Measurements from ENCODE around the gene SENP7. TPM values are rescaled to one million over a fixed set of nuclear protein-coding genes. Genes with fewer than 3 reads are reported as not detected.

Gene SENP7
- total and polyA plus RNA-seq, 2 experiments from 2014 or later: 3.5 to 8.2 TPM

DNA sequence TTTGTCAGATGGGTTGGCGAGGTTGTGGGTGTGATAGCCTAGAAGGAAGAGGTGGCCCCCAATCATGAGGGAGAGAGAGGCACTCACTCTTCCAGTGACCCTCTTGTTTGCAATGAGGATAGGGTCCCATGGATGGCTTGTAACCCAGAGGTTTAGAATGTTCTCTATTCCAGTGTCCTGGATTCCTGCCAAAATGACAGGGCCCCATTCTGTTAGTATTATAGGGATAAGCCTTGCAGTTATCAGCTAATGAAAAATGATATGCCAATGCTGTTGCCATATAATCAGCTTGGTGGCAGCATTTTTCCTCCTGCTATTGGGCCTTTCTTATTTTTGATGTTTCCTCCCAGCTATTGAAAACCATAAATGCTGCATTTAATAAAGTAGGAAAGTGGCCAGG lies 23.3 kb upstream of the SENP7 start:
- WGBS, 2 experiments (ENCODE audit: low coverage in 1 of 2, low lambda C conversion rate in 2 of 2, missing lambda C conversion rate in 2 of 2): 42 to 50% methylated on average over 1 of the region's 1 CpG
- in situ Hi-C loops (cut with MboI): no loop called here
- H3K36me3 ChIP-seq (ENCODE audit: low read depth): no peaks in the 10 kb centered on the region
- no peak overlapping the region for H3K4me3 ChIP-seq
- H3K9me2 ChIP-seq (ENCODE audit: insufficient read depth): no peaks in the 10 kb centered on the region
- H3K9me3 ChIP-seq (ENCODE audit: low read depth): no peaks in the 10 kb centered on the region
- H3K27ac ChIP-seq: no peak overlapping the region
- H3K4me2 ChIP-seq (ENCODE audit: unreplicated experiment): no peak overlapping the region
- H2AFZ ChIP-seq: no peak overlapping the region
- no peaks in the 10 kb centered on the region for H3K4me1 ChIP-seq (ENCODE audit: insufficient read depth)
- no peaks in the 10 kb centered on the region for H3K79me2 ChIP-seq (ENCODE audit: insufficient read depth)
- no peak overlapping the region for H3K9ac ChIP-seq
- TF ChIP-seq EZH2 (IDR thresholded peaks at IDR 0.05; ENCODE audit: insufficient read depth, poor library complexity, severe bottlenecking) (no peak), EZH2phosphoT487 (IDR thresholded peaks at IDR 0.05; ENCODE audit: insufficient read depth, low read depth) (no peak)
- H3K27me3 ChIP-seq (replicated peaks; ENCODE audit: insufficient read depth): peaks cover 5% of the 10 kb centered on the region
- no peaks in the 10 kb centered on the region for H4K20me1 ChIP-seq (ENCODE audit: insufficient read depth)
- H3F3A ChIP-seq (ENCODE audit: insufficient read depth): no peaks in the 10 kb centered on the region
- no peak for DNase-seq

DNA sequence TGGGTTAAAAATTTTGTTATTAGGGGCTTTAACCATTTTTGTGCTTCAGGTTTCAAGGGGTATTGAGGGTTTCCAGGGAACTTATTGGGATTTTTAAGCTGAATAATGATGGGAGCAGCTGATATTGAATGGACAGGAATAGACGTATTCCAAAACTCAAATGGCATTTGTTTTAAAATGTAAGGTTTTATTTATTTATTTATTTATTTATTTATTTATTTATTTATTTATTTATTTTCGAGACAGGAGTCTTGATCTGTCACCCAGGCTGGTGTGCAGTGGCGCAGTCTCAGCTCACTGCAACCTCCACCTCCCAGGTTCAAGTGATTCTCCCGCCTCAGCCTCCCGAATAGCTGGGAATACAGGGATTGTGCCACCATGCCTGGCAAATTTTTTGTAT lies 22.2 kb upstream of the SENP7 start:
- no peaks in the 10 kb centered on the region for H3F3A ChIP-seq (ENCODE audit: insufficient read depth)
- H3K9me2 ChIP-seq (ENCODE audit: insufficient read depth): no peaks in the 10 kb centered on the region
- no peak overlapping the region for H3K9ac ChIP-seq
- no peaks in the 10 kb centered on the region for H4K20me1 ChIP-seq (ENCODE audit: insufficient read depth)
- WGBS, 2 experiments (ENCODE audit: low coverage in 1 of 2, low lambda C conversion rate in 2 of 2, missing lambda C conversion rate in 2 of 2): 55% methylated on average over 5 of the region's 5 CpGs
- no peak overlapping the region for H2AFZ ChIP-seq
- H3K27me3 ChIP-seq (replicated peaks; ENCODE audit: insufficient read depth): peaks cover 5% of the 10 kb centered on the region
- no peak for DNase-seq
- TF ChIP-seq EZH2 (IDR thresholded peaks at IDR 0.05; ENCODE audit: insufficient read depth, poor library complexity, severe bottlenecking): no peak
- TF ChIP-seq EZH2phosphoT487 (IDR thresholded peaks at IDR 0.05; ENCODE audit: insufficient read depth, low read depth): no peak
- H3K4me3 ChIP-seq: no peak overlapping the region
- H3K4me1 ChIP-seq (ENCODE audit: insufficient read depth): no peaks in the 10 kb centered on the region
- no peaks in the 10 kb centered on the region for H3K36me3 ChIP-seq (ENCODE audit: low read depth)
- no peaks in the 10 kb centered on the region for H3K79me2 ChIP-seq (ENCODE audit: insufficient read depth)
- no peaks in the 10 kb centered on the region for H3K9me3 ChIP-seq (ENCODE audit: low read depth)
- in situ Hi-C loops (cut with MboI): no loop called here
- no peak overlapping the region for H3K27ac ChIP-seq
- no peak overlapping the region for H3K4me2 ChIP-seq (ENCODE audit: unreplicated experiment)

DNA sequence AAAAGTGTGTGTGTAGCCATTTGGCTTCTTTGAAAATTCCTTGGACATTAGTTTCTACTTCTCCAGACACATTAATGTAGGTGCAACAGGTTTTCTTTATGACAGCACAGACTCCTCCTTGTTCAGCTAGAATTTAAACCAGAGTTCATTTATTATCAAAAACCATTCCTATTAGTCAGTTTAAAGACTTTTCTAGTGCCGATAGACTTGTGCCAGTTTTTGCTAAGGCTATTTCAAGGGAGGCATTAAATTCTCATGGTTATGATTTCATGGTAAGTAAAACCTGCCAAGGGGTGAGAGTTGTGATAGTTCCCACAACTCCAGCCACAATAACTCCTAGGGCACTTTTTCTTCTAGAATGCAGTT lies 20.6 kb upstream of the SENP7 start:
- H3K79me2 ChIP-seq (ENCODE audit: insufficient read depth): no peaks in the 10 kb centered on the region

DNA sequence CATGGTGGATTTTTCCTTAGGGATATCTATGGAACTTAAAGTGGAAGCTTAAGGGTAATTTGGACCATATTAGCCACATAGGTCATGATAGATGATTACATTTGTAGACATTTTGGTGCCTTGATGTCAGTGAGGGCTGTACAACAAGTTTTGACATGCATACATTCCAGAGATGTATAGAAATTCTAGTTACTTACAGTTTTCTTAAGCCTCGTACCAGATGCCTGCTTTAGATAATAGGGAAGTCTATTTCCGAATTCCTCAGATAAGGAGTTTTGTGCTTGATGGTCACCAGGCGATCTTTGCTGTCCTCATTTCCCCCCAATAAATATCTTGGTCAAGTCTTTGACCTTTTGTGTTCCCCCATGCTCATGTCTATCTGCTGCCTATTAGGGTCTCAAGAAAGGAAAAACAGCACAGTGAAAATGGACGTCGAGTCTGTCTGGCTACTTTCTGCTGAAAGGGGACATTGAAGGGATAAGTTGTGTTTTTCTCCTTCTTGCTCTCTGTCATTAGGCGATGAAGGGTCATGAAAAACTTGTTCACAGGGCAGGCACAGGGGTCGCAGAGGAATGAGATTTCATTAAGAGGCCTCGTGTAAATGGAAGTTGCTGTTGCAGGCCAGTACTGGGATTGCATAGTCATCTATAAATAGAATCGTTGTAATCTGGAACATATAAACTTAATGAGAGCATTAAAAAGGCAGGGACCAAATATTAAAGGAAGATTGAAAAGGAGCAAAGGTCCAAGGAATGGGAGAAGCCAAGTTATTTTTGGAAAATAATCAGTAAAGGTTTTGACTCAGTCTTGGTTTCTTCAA lies 20.0 kb upstream of the SENP7 start:
- Histone ChIP-seq H3K27ac (no peak overlapping the region), H3K79me2 (ENCODE audit: insufficient read depth) (no peaks in the 10 kb centered on the region), H3K9ac (no peak overlapping the region), H3K9me2 (ENCODE audit: insufficient read depth) (no peaks in the 10 kb centered on the region), H3K9me3 (ENCODE audit: low read depth) (no peaks in the 10 kb centered on the region), H3K27me3 (replicated peaks; ENCODE audit: insufficient read depth) (peaks cover 5% of the 10 kb centered on the region; the same call in 1 of the 2 replicates), H3K4me1 (ENCODE audit: insufficient read depth) (no peaks in the 10 kb centered on the region), H2AFZ (no peak overlapping the region), H4K20me1 (ENCODE audit: insufficient read depth) (no peaks in the 10 kb centered on the region), H3F3A (ENCODE audit: insufficient read depth) (no peaks in the 10 kb centered on the region), H3K4me3 (no peak overlapping the region), H3K36me3 (ENCODE audit: low read depth) (no peaks in the 10 kb centered on the region), H3K4me2 (ENCODE audit: unreplicated experiment) (no peak overlapping the region)
- in situ Hi-C loops (cut with MboI): no loop called here
- TF ChIP-seq EZH2phosphoT487 (IDR thresholded peaks at IDR 0.05; ENCODE audit: insufficient read depth, low read depth): no peak
- TF ChIP-seq EZH2 (IDR thresholded peaks at IDR 0.05; ENCODE audit: insufficient read depth, poor library complexity, severe bottlenecking): no peak
- WGBS, 2 experiments (ENCODE audit: low coverage in 1 of 2, low lambda C conversion rate in 2 of 2, missing lambda C conversion rate in 2 of 2): 58 to 61% methylated on average over 9 of the region's 9 CpGs
- no peak for DNase-seq

More for the DNA sequence above, 20.6 kb upstream of the SENP7 start:
- no peaks in the 10 kb centered on the region for H3F3A ChIP-seq (ENCODE audit: insufficient read depth)
- H2AFZ ChIP-seq: no peak overlapping the region
- no peaks in the 10 kb centered on the region for H3K36me3 ChIP-seq (ENCODE audit: low read depth)
- H3K27ac ChIP-seq: no peak overlapping the region
- H3K9ac ChIP-seq: no peak overlapping the region
- no peak overlapping the region for H3K4me3 ChIP-seq
- H3K4me1 ChIP-seq (ENCODE audit: insufficient read depth): no peaks in the 10 kb centered on the region
- TF ChIP-seq EZH2 (IDR thresholded peaks at IDR 0.05; ENCODE audit: insufficient read depth, poor library complexity, severe bottlenecking) (no peak), EZH2phosphoT487 (IDR thresholded peaks at IDR 0.05; ENCODE audit: insufficient read depth, low read depth) (no peak)
- peak; percentile 16 for DNase-seq
- 70 to 78% methylated on average over 1 of the region's 1 CpG for WGBS, 2 experiments (ENCODE audit: low coverage in 1 of 2, low lambda C conversion rate in 2 of 2, missing lambda C conversion rate in 2 of 2)
- no peaks in the 10 kb centered on the region for H3K9me3 ChIP-seq (ENCODE audit: low read depth)
- in situ Hi-C loops (cut with MboI): no loop called here
- no peaks in the 10 kb centered on the region for H4K20me1 ChIP-seq (ENCODE audit: insufficient read depth)
- no peak overlapping the region for H3K4me2 ChIP-seq (ENCODE audit: unreplicated experiment)
- peaks cover 5% of the 10 kb centered on the region; the same call in 1 of the 2 replicates for H3K27me3 ChIP-seq (replicated peaks; ENCODE audit: insufficient read depth)
- H3K9me2 ChIP-seq (ENCODE audit: insufficient read depth): no peaks in the 10 kb centered on the region

Data from GM23248 (cell line).